Measurements from ENCODE around the gene LANCL1. TPM values are rescaled to one million over a fixed set of nuclear protein-coding genes. Genes with fewer than 3 reads are reported as not detected.

Gene LANCL1
- polyA plus RNA-seq, 1 donor from 2014 or later = 76.7 TPM

- no peak overlapping the region for H3K9ac ChIP-seq (ENCODE audit: low read length)
- no peak overlapping the region for H3K4me3 ChIP-seq (ENCODE audit: low read length)
- no peaks in the 10 kb centered on the region for H3K9me2 ChIP-seq (ENCODE audit: insufficient read depth, low read length)
- no peaks in the 10 kb centered on the region for H3K27me3 ChIP-seq (ENCODE audit: insufficient read depth, low read depth, low read length)
- no peak overlapping the region for H2AFZ ChIP-seq (ENCODE audit: low read depth, low read length)
- no peaks in the 10 kb centered on the region for H3K9me3 ChIP-seq (ENCODE audit: low read length)
- no peaks in the 10 kb centered on the region for H3F3A ChIP-seq (ENCODE audit: insufficient read depth, low read length, poor library complexity, severe bottlenecking)
- TF ChIP-seq MXI1 (conservative IDR thresholded peaks at IDR 0.05; ENCODE audit: poor library complexity, severe bottlenecking) (no peak), EP300 (conservative IDR thresholded peaks at IDR 0.05; ENCODE audit: poor library complexity, severe bottlenecking) (no peak), POLR2AphosphoS5 (IDR thresholded peaks at IDR 0.05) (no peak), REST (IDR thresholded peaks at IDR 0.05; ENCODE audit: borderline replicate concordance) (no peak), RAD21 (conservative IDR thresholded peaks at IDR 0.05) (no peak), SMC3 (conservative IDR thresholded peaks at IDR 0.05; ENCODE audit: poor library complexity) (no peak), TAF1 (IDR thresholded peaks at IDR 0.05; ENCODE audit: low read depth) (no peak), EZH2 (IDR thresholded peaks at IDR 0.05; ENCODE audit: borderline replicate concordance, insufficient read depth, low read length, poor library complexity, severe bottlenecking) (no peak)
- TF ChIP-seq, protein P1, sequence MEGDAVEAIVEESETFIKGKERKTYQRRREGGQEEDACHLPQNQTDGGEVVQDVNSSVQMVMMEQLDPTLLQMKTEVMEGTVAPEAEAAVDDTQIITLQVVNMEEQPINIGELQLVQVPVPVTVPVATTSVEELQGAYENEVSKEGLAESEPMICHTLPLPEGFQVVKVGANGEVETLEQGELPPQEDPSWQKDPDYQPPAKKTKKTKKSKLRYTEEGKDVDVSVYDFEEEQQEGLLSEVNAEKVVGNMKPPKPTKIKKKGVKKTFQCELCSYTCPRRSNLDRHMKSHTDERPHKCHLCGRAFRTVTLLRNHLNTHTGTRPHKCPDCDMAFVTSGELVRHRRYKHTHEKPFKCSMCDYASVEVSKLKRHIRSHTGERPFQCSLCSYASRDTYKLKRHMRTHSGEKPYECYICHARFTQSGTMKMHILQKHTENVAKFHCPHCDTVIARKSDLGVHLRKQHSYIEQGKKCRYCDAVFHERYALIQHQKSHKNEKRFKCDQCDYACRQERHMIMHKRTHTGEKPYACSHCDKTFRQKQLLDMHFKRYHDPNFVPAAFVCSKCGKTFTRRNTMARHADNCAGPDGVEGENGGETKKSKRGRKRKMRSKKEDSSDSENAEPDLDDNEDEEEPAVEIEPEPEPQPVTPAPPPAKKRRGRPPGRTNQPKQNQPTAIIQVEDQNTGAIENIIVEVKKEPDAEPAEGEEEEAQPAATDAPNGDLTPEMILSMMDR (IDR thresholded peaks at IDR 0.05; ENCODE audit: poor library complexity, severe bottlenecking) = no peak
- H4K20me1 ChIP-seq (ENCODE audit: insufficient read depth) = no peaks in the 10 kb centered on the region
- H3K36me3 ChIP-seq (ENCODE audit: insufficient read depth, low read length) = peaks cover 3% of the 10 kb centered on the region
- no peaks in the 10 kb centered on the region for H3K79me2 ChIP-seq (replicated peaks; ENCODE audit: insufficient read depth, low read length)
- no peak overlapping the region for H3K27ac ChIP-seq (ENCODE audit: low read length)
- no peak overlapping the region for H3K4me2 ChIP-seq (ENCODE audit: low read length)
These were observed 16.0 kb downstream of the LANCL1 start for GRCh38 chr2:210460322-210461227.

DNA sequence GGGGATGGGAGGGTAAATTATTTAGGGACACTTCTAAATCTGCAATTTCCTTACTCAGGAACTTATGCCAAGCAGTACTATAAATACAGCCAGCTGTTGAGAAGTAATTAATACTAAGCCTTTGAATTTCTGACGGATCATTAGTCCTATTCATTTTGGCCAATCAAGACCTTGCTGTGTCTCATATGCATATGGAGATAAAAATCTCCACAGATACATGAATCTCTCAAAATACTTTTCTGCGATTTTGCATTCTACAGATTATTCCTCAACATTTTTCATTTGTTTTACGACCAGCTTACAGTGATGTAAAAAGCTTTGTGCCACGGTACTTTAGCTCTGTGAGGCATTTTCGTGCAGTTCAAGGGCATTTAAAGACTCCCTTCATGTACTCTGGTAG lies 16.7 kb downstream of the LANCL1 start:
- Histone ChIP-seq H3K79me2 (replicated peaks; ENCODE audit: insufficient read depth, low read length) (no peaks in the 10 kb centered on the region), H3K9ac (ENCODE audit: low read length) (no peak overlapping the region), H3K36me3 (ENCODE audit: insufficient read depth, low read length) (peaks cover 3% of the 10 kb centered on the region), H3K4me2 (ENCODE audit: low read length) (no peak overlapping the region), H3K27ac (ENCODE audit: low read length) (no peak overlapping the region), H3F3A (ENCODE audit: insufficient read depth, low read length, poor library complexity, severe bottlenecking) (no peaks in the 10 kb centered on the region), H3K9me3 (ENCODE audit: low read length) (no peaks in the 10 kb centered on the region), H3K4me3 (ENCODE audit: low read length) (no peak overlapping the region), H4K20me1 (ENCODE audit: insufficient read depth) (no peaks in the 10 kb centered on the region), H3K9me2 (ENCODE audit: insufficient read depth, low read length) (no peaks in the 10 kb centered on the region), H3K27me3 (ENCODE audit: insufficient read depth, low read depth, low read length) (no peaks in the 10 kb centered on the region), H2AFZ (ENCODE audit: low read depth, low read length) (no peak overlapping the region)
- no peak for TF ChIP-seq EP300 (conservative IDR thresholded peaks at IDR 0.05; ENCODE audit: poor library complexity, severe bottlenecking)
- no peak for TF ChIP-seq REST (IDR thresholded peaks at IDR 0.05; ENCODE audit: borderline replicate concordance)
- no peak for TF ChIP-seq MXI1 (conservative IDR thresholded peaks at IDR 0.05; ENCODE audit: poor library complexity, severe bottlenecking)
- no peak for TF ChIP-seq TAF1 (IDR thresholded peaks at IDR 0.05; ENCODE audit: low read depth)
- TF ChIP-seq POLR2AphosphoS5 (IDR thresholded peaks at IDR 0.05) = no peak
- TF ChIP-seq RAD21 (conservative IDR thresholded peaks at IDR 0.05) = no peak
- TF ChIP-seq, protein P1 (IDR thresholded peaks at IDR 0.05; ENCODE audit: poor library complexity, severe bottlenecking) = no peak
- no peak for TF ChIP-seq SMC3 (conservative IDR thresholded peaks at IDR 0.05; ENCODE audit: poor library complexity)
- no peak for TF ChIP-seq EZH2 (IDR thresholded peaks at IDR 0.05; ENCODE audit: borderline replicate concordance, insufficient read depth, low read length, poor library complexity, severe bottlenecking)
